NCI-H2196 (cell line): ENCODE results near the gene TOP2A.

Experiments used
- DNase-seq: peaks from one replicate; lab custom pipeline; 2025; ENCODE audit not compliant: unreplicated experiment; lab: John Stamatoyannopoulos, UW

The TOP2A gene

DNA sequence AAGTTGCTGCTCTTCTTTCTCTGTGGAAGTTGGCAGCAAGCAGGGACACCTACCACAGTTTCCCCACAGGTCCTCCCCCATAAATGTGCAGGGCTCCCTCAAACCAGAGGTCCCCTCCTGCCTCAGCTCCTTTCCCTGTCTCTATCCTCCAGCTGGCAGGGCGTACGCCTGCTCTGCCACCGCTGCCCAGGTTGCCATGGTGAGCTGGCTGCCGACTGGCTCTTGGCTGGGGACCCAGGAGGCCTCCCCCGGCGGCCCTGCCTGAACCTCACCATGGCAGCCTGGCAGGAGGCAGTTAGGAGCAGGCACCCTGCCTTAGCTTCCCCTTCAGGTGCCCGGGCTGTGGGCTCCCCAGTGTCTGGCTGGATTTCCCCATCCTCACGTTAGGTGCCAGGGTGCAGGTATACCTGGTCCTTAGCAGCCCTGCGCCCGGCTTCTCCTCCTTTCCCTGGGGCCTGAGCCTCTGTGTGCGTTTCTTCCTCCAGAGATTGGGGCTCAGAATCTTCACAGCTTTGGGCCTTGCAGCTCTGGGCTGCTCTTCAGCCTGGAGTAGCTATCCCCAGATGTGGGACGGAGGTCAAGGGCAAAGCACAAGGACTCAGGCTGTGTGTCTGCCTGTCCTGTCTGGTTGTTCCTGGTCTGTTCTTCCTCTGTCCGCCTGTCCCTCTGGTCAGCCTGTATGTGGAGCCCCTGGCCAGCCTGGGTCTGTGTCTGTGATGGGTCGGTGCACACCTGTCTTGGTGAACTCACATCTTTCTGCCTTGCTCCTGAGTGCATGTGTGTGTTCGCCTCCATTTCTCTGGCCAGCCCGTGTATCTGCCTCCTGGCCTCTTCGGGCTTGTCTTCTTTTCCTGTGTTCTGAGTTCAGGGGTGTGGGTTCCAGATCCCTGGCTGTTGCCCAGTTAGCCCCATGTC is 68.9 kb downstream of the TOP2A start:
- DNase-seq: peak; percentile 58

DNA sequence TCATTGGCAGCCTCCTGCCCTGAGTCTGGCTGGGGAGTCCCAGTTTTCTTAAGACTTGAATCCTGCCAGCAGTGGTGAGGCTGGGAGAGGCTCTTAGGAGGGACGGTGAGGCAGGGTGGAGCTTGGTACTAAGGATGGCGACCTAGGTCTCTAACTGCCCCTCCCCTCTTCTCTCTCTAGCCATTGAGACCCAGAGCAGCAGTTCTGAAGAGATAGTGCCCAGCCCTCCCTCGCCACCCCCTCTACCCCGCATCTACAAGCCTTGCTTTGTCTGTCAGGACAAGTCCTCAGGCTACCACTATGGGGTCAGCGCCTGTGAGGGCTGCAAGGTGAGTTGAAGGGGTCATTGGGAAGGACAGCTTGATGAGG is 69.6 kb downstream of the TOP2A start:
- DNase-seq: no peak

DNA sequence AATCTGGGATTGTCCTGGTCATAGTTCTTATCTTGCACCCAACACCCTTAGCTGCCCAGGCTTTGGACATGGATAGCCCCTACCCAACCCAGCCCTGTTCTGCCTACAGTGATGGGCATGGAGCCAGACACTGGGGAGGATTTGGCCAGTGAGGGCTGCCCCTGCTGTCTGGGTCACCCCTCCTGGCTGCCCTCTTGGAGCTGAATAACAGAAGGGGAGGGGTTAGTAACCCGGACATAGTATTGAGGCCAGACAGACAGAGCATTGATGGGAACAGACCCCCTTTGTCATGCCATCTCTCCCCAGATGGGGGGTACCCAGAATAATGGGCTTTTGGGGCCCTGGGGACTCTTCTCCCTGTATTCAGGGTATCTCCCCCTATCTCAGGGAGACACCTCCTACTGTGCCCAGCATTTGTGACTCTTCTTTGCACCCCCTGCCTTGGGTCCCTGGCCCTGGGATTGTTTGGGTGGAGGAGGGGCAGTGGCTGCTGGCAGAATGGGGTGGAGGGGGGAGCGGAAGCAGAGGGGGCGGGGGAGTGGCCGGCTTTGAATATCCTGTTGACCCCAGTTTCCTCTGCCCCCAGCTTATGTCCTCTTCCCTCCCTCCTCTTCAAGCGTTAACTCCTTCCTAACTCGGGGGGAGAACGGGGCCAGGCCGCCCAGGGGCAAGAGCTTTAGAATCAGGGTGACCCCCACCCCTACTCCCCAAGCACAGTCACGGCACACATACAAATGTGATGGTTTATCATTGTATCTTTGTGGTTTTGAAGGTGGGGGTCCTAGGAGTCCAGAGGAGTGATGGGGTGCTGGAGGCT is 70.2 kb downstream of the TOP2A start:
- DNase-seq: no peak

DNA sequence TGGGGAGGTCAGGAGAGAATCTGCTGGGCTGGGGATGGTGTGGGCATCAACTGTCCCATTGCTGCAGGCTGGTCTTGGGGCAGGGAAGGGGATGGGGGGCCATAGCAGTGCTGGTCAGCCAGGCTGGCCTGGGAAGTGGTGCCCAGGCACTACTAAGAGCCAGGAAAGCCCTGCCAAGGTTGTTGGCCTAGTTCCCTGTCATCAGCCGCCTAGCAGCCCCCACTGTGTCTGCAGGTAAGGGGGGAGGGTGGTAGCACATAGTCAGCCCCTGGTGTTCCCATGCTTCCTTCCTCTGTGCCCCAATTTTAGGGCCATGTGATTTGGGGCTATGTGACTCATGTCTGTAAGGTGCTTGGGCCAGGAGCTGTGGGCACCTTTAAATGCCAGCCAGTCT is 70.9 kb downstream of the TOP2A start:
- no peak for DNase-seq

DNA sequence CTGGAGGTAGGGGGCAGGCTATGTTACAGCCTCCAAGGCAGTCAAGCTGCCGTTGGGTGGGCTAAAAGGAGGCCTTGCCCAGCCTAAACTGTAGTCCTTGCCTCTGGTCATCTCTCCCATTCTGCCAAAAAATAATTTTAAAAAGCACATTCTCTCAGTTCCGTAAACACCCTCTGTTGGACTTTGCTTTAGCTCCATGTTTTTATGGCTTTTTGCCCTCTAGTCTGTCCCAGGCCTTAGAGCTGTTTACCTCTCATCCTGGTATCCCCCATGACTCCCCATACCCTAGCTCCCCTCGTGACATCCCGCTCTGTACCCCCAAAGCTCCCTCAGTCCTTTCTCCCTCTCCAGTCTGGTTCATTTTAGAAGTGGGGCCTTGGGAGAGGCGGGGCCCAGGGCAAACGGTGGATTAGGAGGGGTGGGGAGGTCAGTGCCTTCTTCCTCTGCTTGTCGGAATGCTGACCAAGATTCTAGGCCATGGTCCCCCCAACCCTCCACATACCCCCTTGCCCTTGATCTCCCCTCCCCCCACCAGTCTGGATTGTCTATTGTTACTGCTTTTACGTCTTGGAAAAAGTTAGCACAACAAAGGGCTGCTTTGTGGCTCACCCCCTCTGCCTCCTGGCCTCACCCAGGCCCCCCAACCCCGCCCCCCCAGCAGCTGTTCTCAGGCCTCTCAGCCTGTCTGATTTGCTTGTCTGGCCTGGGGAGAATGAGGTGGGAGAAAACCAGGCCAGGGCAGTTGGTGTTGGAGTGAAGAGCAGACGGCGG is 71.5 kb downstream of the TOP2A start:
- DNase-seq: no peak

DNA sequence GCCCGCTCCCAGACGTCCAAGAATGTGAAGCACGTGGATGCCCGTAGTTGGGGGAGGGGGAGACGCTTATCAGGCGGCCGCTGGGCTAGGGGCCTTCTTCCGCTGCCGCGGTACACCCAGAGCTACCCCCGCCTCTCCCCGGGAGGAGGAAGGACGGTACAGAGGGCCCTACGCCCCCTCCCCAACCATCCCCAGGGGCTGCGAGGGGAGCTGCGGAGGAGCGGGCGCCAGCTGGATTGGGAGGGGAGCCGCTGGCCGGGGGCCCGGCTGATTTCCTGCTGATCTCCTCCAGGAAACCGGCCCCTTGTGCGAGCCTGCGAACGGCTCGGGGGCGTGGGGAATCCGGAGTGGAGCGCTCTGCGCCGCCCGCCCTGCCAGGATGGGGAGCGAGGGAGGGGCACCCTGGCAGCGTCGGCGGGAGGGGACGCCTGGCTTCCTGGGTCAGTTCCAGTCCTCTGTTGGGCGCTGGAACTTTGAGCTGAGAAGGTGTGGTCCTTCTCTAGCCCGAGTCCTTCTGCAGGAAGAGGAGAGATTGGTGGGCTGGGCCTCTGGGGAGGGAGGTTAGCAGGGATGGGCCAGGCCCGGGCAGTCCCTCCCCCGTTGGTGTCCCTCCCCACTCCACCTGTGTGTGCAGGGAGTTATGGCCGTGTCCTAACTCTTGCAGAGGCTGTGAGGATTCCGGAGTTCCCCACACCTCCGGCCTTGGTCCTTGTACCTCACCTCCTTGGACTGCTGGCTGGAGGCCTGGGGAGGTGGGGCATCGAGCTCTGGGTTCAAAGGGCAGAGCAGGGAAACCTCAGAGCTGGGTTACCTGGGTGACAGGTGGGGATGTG is 72.3 kb downstream of the TOP2A start:
- DNase-seq: peak; percentile 6

DNA sequence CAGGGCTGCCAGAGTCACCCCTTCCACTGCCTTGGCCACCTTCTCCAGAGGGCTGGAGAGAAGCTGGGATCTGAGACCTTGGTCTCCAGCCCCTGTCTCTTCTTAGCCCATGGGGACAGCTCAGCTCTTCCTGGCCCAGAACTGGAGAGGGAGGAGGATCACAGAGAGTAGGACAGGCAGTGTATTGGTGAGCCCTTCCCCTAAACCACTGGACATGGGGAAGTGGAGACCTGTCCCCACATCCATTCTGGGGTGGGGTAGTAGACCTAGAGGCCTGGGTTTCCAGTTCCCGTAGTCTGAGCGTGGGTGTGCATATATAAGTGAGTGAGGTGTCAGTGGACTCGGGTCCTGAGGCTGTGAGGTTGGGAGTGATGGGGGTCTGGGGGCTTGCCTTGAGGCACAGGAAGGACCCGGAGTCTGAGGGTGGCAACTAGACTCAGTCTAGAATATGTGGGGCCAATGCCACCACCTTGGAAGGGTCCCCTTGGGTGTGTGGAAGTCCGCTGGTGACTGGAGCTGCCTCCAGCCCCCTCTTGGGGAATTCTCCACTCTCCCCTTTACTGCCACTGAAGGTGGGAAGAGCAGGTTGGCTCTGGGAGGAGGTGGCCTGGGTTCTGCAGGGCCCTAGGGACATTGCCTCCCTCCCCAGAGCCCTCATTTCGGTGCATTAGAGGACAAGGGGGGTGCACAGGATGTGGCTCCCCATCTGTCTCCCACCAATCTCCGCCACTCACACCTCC is 73.1 kb downstream of the TOP2A start:
- no peak for DNase-seq

DNA sequence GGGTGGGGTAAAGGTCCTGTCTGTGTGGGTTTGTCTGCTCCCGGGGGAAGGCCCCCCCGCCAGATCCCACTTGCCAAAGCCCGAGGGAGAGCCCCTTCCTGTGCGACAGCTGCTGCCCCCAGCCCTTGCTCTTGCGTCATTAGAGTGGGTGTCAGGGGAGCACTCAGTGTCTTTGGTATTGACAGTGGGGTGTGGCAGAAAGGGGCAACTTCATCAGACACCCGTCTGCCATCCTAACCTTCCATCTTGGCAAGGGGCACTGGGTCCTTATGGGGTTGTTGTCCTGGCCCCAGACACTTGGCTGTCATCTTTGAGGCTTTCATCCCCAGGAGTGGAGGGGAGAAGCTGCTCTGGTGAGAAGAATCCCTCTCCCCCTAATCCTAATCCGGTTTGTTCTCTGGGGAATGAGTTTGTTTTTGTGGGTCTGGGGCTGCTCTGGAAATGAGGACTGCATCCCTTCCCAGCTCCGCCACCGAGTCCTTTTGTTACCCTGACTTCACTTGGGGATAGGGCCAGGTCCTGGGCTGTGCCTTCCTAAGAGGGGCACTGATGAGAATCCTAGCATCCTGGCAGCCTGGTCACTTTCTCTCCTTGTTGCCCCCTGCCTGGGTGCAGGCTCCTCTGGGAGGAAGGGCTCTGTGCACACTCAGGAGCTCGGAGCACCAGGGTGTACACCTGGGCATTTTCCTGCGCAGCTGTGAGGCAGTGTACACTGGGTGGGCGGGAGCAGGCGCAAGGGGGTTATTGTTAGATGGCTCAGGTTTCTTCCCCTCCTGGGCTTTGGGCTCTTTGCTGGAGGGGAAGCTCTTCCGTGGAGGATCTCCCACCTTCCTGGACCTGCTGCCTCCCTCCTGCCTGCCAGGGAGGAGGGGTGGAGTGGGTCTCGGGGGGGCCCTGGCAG is 74.2 kb downstream of the TOP2A start:
- no peak for DNase-seq

DNA sequence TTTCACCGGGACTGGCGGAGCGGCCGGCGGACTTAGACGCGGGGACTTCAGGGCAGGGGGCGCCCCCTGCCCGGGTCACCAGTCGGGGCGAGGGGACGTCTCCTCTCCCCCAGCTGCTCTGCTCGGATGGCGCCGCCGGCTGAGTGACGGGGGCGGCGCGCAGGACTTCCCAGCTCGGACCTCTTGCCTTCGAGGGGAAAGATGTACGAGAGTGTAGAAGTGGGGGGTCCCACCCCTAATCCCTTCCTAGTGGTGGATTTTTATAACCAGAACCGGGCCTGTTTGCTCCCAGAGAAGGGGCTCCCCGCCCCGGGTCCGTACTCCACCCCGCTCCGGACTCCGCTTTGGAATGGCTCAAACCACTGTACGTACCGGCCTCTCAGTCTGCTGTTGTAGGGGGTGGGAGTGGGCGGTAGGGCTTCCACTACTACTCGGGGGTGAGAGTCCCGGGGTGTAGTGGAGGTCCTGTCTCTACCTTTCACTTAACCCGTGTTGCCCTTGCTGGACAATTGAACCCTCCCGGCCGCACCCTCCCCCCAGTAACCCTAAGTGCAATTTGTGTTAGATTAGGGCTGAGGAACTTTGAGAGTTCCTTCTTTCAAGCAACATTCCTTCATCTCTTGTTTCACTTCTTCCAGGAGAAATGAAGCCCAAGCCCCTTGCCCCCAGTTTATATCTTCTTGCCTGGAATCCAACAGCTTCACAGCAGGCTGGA is 75.0 kb downstream of the TOP2A start:
- no peak for DNase-seq

DNA sequence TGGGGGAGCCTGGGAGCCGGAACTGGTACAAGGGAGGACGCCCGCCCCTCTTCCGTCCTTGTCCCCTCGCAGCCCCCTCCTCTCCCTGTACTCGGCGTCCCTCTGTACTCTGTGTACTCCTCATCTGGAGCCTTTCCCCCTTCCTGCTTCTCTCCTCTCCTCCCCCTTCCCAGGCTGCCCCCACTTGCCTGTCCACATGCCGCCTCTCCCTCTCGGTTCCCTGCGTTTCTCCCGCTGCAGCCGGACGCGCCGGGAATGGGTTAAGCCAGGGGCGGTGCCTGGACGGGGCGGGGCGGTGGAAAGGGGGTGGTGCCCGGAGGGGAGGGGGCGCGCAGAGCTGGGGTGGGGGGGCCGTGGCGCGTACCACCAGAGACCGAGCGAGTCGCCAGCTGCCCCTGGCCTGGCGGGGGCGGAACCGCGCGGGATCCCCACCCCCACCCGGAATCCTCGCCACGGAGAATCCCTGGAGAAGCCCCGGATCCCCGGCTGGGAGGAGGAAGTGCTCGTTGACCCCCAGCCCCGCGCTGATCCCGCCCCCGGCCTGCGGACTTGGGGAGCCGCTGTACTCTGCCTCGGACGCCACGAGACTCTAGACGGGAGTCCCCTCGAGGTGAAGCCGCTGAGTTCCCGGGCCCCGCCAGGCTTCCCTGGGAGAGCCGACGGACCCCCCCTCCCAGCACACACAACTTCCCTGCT is 75.7 kb downstream of the TOP2A start:
- peak; percentile 11 for DNase-seq

DNA sequence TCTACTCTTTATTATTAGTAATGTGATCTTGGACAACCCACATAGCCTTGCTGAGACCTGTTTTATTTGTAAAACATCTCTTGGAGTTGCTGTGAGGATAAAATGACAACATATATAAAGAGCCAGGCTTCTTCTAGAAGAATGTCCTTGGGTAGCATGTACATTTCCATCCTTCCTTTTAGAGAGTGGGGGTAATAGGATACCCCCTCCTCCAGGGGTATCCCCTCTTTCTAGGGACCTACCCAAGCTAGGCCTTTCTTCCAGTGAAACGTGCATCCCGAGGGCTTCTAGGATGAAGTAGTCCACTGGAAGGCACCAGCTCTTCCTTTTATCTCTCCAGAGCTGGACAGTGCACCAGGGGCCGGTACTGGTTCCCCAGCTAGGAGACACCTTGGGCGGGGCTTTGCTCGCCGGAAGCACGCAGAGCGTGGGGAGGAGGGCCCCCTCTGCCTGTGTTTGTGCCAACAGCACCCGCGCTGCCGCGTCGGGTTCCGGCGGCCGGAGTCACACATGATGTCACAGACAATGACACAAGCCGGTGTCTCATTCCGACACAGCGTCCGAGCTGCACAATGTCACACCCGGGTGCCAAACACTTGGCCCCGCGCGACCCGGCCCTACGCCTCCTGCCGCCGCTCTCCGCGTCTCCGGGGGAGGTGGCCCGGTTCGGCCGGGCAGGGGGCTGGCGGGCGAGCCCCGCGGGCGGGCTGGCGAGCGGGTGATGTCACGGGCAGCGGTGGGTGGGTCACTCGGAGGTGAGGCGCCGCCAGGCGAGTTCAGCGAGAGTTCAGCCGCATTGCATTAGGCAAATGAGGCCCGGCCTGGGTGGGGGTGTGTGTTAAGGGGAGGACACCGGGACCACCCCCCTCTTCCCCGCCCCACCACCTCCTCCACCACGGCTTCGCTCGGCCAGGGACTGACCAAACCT is 76.6 kb downstream of the TOP2A start:
- peak; percentile 70 for DNase-seq

DNA sequence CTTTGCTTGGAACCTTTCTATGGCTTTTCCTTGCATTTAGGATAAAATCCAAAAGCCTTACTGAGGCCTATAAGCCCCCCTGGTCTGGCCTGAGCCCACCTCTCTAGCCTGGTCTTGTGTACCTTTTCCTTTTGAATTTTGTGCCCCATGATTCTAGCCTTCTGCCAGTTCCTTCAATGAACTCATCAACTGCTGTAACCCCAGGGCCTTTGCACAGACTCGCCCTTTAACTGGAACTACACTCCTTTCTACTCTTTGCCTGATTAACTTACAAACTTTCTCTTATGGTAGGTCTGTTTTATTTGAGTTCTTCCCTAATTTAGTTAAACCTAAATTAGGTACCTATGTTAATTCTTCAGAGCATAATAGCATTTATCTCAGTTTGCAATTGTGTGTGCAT is 77.4 kb downstream of the TOP2A start:
- no peak for DNase-seq

DNA sequence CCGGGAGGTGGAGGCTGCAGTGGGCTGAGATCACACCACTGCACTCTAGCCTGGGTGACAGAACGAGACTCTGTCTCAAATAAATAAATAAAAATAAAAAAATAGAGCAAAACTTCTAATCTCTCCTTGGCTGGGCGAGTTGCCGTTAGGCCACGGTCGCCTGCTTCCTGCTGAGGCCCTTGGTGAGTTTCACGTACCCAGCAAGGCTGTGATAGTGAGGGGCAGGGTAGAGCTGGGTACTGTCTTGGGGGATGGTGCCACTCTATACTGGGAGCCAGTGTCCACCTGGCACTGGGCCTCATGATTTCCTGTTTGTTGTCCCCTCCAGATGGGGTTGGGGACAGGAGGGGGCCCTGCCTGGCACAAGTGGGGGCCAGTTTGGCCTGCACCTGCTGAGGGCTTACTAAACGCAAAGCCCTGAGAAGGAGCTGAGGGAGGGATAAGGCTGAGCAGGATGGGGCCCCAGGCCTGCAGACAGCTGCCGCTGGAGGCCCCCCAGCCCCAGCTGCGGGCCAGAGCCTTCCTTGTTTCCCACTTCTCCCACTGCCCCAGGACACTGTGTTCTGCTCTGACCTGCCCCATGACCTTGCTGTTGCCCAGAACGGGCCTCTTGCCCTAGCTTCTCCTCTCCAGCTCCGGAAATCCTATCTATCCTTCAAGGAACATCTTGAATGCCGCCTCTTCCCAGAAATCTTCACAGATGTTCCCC is 78.6 kb downstream of the TOP2A start:
- no peak for DNase-seq
